ENCODE measurements around the gene PGM1. TPM values are rescaled to one million over a fixed set of nuclear protein-coding genes. Genes with fewer than 3 reads are reported as not detected.

Gene PGM1
- total and polyA plus RNA-seq, 2 of the 13 experiments (the other 11 are each of a cell fraction or from before 2014, with no cell fraction given): 51.6 to 105 TPM

DNA sequence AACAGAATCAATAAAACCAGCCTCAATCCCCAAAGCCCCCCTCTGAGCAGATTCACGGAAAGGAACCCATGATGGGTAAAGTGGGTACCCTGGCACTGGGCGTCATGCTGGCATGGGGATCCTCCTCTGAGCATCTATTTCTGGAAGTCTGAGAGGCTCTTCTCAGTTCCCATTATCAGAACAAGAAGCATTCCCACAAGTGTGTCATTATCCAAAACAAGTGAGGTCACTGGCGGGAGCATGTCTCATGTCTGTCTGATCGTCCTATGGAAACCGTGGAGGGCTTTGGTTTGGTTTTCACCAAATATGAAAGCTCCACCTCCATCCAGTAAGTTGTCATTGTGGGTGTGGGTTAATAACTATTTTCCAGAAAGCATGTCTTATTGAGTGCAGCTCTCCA is 70.7 kb downstream of the PGM1 start (continued):
- TF ChIP-seq, protein P1, sequence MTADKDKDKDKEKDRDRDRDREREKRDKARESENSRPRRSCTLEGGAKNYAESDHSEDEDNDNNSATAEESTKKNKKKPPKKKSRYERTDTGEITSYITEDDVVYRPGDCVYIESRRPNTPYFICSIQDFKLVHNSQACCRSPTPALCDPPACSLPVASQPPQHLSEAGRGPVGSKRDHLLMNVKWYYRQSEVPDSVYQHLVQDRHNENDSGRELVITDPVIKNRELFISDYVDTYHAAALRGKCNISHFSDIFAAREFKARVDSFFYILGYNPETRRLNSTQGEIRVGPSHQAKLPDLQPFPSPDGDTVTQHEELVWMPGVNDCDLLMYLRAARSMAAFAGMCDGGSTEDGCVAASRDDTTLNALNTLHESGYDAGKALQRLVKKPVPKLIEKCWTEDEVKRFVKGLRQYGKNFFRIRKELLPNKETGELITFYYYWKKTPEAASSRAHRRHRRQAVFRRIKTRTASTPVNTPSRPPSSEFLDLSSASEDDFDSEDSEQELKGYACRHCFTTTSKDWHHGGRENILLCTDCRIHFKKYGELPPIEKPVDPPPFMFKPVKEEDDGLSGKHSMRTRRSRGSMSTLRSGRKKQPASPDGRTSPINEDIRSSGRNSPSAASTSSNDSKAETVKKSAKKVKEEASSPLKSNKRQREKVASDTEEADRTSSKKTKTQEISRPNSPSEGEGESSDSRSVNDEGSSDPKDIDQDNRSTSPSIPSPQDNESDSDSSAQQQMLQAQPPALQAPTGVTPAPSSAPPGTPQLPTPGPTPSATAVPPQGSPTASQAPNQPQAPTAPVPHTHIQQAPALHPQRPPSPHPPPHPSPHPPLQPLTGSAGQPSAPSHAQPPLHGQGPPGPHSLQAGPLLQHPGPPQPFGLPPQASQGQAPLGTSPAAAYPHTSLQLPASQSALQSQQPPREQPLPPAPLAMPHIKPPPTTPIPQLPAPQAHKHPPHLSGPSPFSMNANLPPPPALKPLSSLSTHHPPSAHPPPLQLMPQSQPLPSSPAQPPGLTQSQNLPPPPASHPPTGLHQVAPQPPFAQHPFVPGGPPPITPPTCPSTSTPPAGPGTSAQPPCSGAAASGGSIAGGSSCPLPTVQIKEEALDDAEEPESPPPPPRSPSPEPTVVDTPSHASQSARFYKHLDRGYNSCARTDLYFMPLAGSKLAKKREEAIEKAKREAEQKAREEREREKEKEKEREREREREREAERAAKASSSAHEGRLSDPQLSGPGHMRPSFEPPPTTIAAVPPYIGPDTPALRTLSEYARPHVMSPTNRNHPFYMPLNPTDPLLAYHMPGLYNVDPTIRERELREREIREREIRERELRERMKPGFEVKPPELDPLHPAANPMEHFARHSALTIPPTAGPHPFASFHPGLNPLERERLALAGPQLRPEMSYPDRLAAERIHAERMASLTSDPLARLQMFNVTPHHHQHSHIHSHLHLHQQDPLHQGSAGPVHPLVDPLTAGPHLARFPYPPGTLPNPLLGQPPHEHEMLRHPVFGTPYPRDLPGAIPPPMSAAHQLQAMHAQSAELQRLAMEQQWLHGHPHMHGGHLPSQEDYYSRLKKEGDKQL (CRISPR knock-in tag; IDR thresholded peaks at IDR 0.05; ENCODE audit: low read depth): no peak
- no peak for TF ChIP-seq TSC22D2 (CRISPR knock-in tag; IDR thresholded peaks at IDR 0.05; ENCODE audit: borderline replicate concordance)
- TF ChIP-seq SKI (IDR thresholded peaks at IDR 0.05; ENCODE audit: partially characterized antibody): no peak

DNA sequence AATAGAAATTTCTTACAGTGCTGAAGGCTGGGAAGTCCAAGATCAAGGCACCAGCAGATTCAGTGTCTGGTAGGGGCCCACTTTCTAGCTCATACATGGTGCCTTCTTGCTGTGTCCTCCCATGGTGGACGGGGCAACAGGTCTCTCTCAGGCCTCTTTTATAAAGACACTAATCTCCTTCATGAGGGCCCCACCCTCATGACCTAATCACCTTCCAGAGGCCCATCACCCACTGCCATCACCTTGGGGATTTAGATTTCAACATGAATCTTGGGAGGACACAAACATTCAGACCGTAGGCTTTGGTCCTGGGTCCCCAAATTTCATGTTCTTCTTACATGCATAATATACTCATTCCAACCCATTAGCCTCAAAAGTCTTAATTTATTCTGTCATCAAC is 71.5 kb downstream of the PGM1 start:
- in situ Hi-C loops (cut with HindIII; ENCODE audit: extremely low pct_ligation_motif_present, low pct_unique_long_range_greater_than_20kb) (no loop called here), intact Hi-C loops (cut with micrococcal nuclease; ENCODE audit: unreplicated experiment) (no loop called here)
- no peak for FAIRE-seq
- Histone ChIP-seq H3K27ac (ENCODE audit: extremely low read length, insufficient read depth, low read length) (no peak overlapping the region), H3K27me3 (ENCODE audit: control insufficient read depth in 1 of 2, insufficient read depth in 2 of 2, low read length in 2 of 2) (no peaks in the 10 kb centered on the region), H2AFZ (ENCODE audit: low read length) (no peak overlapping the region), H3K36me3 (replicated peaks in 1 of 2; ENCODE audit: control insufficient read depth in 1 of 2, insufficient read depth in 2 of 2, low read length in 2 of 2) (peaks cover under 1 to 4% of the 10 kb centered on the region in 2 experiments; a peak in 3 of 5 replicates), H3K9me3 (ENCODE audit: low read length) (peaks cover 10% of the 10 kb centered on the region; the same call in 1 of the 2 replicates), H3K9ac (ENCODE audit: insufficient read depth, low read depth, low read length) (no peak overlapping the region), H3K4me2 (ENCODE audit: low read depth, low read length) (no peak overlapping the region), H4K20me1 (ENCODE audit: insufficient read depth, low read length) (no peaks in the 10 kb centered on the region), H3K4me3 (replicated peaks in 1 of 3; ENCODE audit: insufficient read depth in 1 of 3, low read depth in 2 of 3, low read length in 3 of 3) (no peak overlapping the region), H3K79me2 (ENCODE audit: insufficient read depth, low read length) (no peaks in the 10 kb centered on the region), H3K4me1 (ENCODE audit: insufficient read depth, low read length) (peaks cover 25% of the 10 kb centered on the region)
- TF ChIP-seq MEIS1 (CRISPR knock-in tag; IDR thresholded peaks at IDR 0.05; ENCODE audit: borderline replicate concordance) (no peak), KLF12 (CRISPR knock-in tag; IDR thresholded peaks at IDR 0.05; ENCODE audit: borderline replicate concordance) (no peak), ZNF274 (CRISPR knock-in tag; IDR thresholded peaks at IDR 0.05) (no peak), ZNF264 (CRISPR knock-in tag; IDR thresholded peaks at IDR 0.05) (peak; percentile 96)
- WGBS (ENCODE audit: low lambda C conversion rate): 100% methylated on average over 2 of the region's 2 CpGs
- no peak for DNase-seq (ENCODE audit: low spot score)
- POLR2A ChIA-PET: no interaction called here
- BruUV-seq (replicated peaks): no TSS peak
- CTCF ChIA-PET (ENCODE audit: low intra/inter-chr PET ratio, low total read pairs): no interaction called here
- ATAC-seq: no peak

Measured in HepG2 (cell line).